GM18499 (cell line): ENCODE results near the gene ANKRD12.

Experiments
- ATAC-seq: cut with Tn5 transposase; IDR thresholded peaks from one replicate; pipeline ENCODE4 v1.9.1; 2021; ENCODE audit warnings: moderate number of reproducible peaks; ENCODE audit not compliant: insufficient read depth, unreplicated experiment

ANKRD12 gene

DNA sequence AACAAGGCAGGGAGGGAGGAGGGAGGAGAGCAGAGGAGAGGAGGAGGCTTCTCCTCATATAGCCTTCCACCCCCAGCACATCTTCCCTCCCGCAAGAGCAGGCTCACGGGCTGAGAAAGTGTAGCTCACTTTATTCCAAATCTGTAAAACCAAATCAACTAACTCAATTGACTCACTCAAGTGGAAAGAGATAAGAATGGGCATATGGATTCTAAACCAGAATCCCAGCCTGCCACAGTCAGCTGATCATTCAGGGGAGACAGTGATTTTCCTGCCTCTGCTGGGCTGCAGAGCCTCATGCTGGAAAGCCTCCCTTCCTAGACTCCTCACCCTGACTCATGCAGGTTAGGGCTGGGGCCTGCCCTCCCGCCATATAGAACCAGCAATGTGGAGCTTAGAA lies 193.8 kb downstream of the ANKRD12 start:
- no peak for ATAC-seq

DNA sequence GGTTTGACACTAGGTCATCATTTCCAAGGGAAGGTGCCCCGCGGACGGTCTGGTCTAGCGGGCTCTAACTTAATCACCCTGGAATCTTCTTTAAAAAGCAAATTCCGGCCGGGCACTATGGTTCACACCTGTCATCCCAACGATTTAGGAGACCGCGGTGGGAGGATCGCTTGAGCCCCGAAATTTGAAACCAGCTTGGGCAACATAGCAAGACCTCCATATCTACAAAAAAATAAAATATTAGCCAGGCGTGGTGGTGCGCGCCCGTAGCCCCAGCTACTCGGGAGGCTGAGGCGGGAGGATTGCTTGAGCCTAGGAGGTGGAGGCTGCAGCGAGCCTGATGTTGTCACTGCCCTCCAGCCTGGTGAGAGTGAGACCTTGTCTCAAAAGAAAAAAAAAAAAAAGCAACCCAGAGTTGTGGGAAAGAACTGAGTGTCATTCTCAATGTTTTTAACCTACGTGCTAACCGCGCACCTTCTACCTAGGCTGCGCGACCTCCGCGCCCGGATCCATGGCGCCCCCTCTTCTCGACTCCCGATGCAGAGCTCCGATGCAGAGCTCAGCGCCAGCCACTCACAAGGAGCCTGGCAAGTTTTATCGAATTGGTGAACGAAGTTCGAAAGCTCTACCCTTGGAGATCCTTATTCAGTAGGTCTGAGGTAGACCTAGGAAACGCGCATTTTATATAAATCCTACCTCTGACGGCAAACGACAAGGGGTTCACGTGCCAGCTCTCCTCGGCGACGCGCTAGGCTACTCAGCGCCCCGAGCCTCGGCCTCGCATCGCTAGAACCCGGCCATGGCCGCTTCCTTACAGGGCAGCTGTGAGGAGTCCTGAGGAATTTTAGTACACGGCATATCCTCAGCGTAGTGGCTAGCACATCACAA lies 197.1 kb downstream of the ANKRD12 start:
- ATAC-seq = peak; percentile 30

DNA sequence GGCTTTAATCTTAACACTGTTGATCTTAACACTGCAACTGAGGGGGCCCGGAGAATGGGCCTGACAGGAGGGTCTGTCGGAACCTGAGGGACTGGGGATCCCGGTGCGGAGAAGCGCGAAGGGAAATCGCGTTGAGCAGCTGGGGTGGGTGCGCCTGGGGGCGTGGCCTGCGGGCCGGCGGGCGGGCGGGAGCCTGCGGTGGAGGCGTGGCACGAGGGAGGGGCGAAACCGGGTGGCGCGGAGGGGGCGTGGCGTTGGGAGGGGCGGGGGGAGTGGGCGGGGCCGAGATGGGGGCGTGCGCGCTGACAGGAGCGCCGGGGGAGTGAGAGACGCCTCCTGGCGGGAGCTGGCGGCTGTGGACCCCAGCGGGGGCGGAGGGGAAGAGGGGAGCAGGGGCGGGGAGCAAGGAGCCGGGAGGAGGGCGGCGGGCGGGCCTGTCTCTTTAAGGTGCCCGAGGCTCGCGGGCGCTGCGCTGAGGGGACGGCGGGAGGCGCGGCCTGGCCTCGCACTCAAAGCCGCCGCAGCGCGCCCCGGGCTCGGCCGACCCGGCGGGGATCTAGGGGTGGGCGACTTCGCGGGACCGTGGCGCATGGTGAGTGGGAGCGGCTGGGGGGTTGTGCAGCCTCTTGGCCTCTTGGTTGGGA lies 197.9 kb downstream of the ANKRD12 start, which contains the start of gene TWSG1:
Gene TWSG1 (plus strand): TSS at position 445 of the 644 bp plus-strand sequence. CDS start 2,457 bp downstream, outside the sequence.
- ATAC-seq = peak; percentile 44

DNA sequence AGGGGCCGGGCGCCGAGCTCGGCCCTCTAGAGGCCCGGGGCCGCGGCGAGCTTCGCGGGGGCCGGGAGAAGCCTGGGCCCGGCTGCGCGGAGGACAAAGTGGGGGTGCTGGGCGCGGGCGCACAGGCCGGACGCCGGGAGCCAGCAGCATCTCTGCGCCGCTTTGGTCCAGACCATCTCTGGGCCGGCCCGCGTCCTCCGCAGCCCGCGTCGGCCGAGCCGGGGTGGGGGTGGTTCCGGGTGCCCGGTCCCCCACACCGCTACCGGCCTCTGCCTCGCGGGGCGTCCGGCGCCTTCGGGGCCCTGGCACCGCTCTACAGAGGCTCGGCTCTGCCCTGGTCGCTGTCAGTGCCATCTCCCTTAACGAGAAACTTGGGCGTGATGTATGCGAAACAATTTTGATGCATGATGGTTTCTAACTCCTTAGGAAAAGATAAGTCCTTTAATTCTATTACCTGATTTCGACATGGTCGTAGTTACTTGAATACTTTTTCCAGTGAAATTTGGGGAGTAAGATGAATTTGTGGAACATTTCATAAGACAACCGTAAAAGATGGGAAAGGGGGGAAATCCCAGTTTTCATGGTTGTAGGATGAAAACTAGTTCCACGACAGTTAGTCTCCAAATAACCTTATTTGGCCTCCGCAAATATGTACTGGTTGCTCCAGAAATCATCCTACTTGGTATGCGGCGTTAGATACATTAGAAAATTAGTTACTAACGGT lies 198.6 kb downstream of the ANKRD12 start:
- ATAC-seq = peak; percentile 21
